Memory B cell (primary cell): ENCODE data around the gene FOXK1.
"Not testable (repeated sequence)": the region's sequence is repeated elsewhere in the genome, so short reads cannot be mapped to it uniquely, and the experiment has no call there.

Source experiments
- ATAC-seq: fragments of 150-1000 bp; cut with Tn5 transposase; 2 replicates; pipeline ENCODE4 v1.10.0; 2021; ENCODE audit warnings: low read depth, mild to moderate bottlenecking, moderate library complexity
- DNase-seq, 2 donors: peaks; one replicate each; pipeline ENCODE4 v3.0.0; 2022; ENCODE audit warnings: low spot score in 2 of 2
- H3K27ac Mint-ChIP-seq: one replicate; pipeline ENCODE4 v1.8.0; 2022; ENCODE audit warnings: mild to moderate bottlenecking, moderate library complexity, mixed read lengths
- H3K27me3 Mint-ChIP-seq: one replicate; pipeline ENCODE4 v1.8.0; 2022; ENCODE audit warnings: mixed read lengths
- H3K36me3 Mint-ChIP-seq: one replicate; pipeline ENCODE4 v1.8.0; 2022; ENCODE audit warnings: mild to moderate bottlenecking, mixed read lengths
- H3K4me1 Mint-ChIP-seq: one replicate; pipeline ENCODE4 v1.8.0; 2022; ENCODE audit warnings: mixed read lengths
- H3K4me3 Mint-ChIP-seq: one replicate; pipeline ENCODE4 v1.8.0; 2022; ENCODE audit warnings: mild to moderate bottlenecking, moderate library complexity, mixed read lengths
- H3K9me3 Mint-ChIP-seq: one replicate; pipeline ENCODE4 v1.8.0; 2022; ENCODE audit warnings: mixed read lengths

Gene FOXK1

DNA sequence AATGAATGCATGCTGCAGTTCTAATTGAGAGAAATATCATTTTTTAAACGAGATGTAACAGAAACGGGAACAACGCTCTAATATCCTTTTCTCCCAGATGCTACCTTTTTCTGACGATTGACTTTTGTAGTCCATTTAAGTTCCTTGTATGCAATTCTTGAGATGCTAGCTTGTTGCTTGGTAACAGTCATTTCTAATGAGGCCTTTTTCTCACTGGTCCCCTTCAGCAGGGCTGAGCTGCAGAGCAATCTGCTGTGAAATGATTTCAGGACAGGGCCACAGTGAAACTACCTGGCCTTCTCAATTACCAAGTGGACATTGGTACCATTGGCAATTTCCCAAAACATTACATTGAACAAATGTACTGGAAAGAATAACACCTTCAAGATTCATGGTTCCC, 26.2 kb upstream of the FOXK1 start:
- Mint-ChIP-seq H3K27ac (no peak overlapping the region), H3K27me3 (peaks cover 9% of the 10 kb centered on the region), H3K4me1 (no peaks in the 10 kb centered on the region), H3K4me3 (no peak overlapping the region), H3K36me3 (peaks cover 11% of the 10 kb centered on the region), H3K9me3 (peaks cover 8% of the 10 kb centered on the region)
- no peak for DNase-seq
- ATAC-seq: no peak

DNA sequence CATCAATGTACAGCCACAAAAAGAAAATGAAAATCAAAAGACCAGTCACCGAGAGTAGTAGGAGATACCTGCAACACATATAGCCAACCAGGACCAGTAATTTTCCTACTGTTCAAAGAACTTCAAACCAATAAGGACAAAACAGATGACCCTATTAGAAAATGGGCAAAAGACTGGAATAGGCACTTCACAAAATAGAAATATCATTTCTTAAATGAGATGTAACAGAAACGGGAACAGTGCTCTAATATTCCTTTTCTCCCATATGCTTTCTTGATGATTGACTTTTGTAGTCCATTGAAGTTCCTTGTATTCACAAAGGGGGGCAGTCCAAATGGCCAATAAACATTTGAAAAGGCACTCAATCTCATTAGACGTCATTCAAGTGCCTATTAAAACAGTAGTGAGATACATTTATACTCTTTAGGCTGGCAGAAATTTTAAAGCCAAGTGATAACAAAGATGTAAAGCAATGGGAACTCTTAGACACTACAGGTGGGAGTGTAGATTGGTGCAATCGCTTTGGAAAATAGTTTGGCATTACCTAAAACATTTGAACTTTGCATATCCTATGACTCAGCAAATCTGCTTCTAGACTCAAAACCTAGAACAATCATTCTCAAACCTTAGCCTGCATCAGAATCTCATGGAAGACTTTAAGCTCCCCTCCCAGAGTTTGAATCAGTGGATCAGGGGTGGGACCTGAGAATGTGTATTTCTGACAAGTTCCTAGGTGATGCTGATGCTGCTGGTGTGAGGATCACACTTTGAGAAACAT, 24.3 kb upstream of the FOXK1 start:
- Mint-ChIP-seq H3K27me3 (peaks cover 9% of the 10 kb centered on the region), H3K27ac (no peak overlapping the region), H3K36me3 (peaks cover 11% of the 10 kb centered on the region), H3K9me3 (peaks cover 8% of the 10 kb centered on the region), H3K4me3 (no peak overlapping the region), H3K4me1 (no peaks in the 10 kb centered on the region)
- ATAC-seq (no peak), DNase-seq (no peak)

- peaks cover 8% of the 10 kb centered on the region for H3K9me3 Mint-ChIP-seq
- H3K4me1 Mint-ChIP-seq: no peaks in the 10 kb centered on the region
- H3K27ac Mint-ChIP-seq: no peak overlapping the region
- peaks cover 9% of the 10 kb centered on the region for H3K27me3 Mint-ChIP-seq
- DNase-seq: no peak
- no peak overlapping the region for H3K4me3 Mint-ChIP-seq
- no peak for ATAC-seq
- H3K36me3 Mint-ChIP-seq: peaks cover 11% of the 10 kb centered on the region
Observed at GRCh38 chr7:4659551-4660286, 22.4 kb upstream of the FOXK1 start.

DNA sequence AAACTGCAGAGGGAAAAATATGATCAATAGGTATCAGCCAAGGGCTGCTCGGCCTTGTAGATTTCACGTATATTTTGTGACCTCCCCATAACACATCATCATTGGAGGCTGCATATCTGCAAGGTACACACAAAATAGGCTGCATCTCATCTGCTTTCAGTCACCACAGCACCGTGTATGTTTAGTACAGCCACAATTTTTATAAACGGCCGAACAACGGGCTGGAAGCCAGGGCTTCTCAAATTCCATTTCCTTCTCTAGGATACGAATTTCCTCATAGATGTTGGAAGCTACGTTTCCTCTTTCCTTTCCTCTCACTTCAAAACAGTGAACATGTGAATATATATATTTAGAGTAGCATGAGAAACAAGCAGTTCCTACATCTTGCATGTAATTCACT, 20.2 kb upstream of the FOXK1 start:
- ATAC-seq (no peak), DNase-seq (no peak)
- Mint-ChIP-seq H3K36me3 (peaks cover 4% of the 10 kb centered on the region), H3K27me3 (peaks cover 1% of the 10 kb centered on the region), H3K4me3 (no peak overlapping the region), H3K9me3 (peaks cover 4% of the 10 kb centered on the region), H3K4me1 (no peaks in the 10 kb centered on the region), H3K27ac (no peak overlapping the region)

GRCh38 chr7:4663239-4664018, 18.7 kb upstream of the FOXK1 start:
- no peak for DNase-seq
- Mint-ChIP-seq H3K27ac (no peak overlapping the region), H3K9me3 (peaks cover 4% of the 10 kb centered on the region), H3K4me3 (no peak overlapping the region), H3K36me3 (peaks cover 2% of the 10 kb centered on the region), H3K4me1 (no peaks in the 10 kb centered on the region), H3K27me3 (no peaks in the 10 kb centered on the region)
- ATAC-seq: no peak

GRCh38 chr7:4665661-4666060, 16.4 kb upstream of the FOXK1 start:
- ATAC-seq (no peak), DNase-seq (no peak)
- Mint-ChIP-seq H3K27ac (no peak overlapping the region), H3K36me3 (no peaks in the 10 kb centered on the region), H3K27me3 (peaks cover 6% of the 10 kb centered on the region), H3K4me1 (no peaks in the 10 kb centered on the region), H3K4me3 (no peak overlapping the region), H3K9me3 (no peaks in the 10 kb centered on the region)

- no peaks in the 10 kb centered on the region for H3K36me3 Mint-ChIP-seq
- H3K9me3 Mint-ChIP-seq: no peaks in the 10 kb centered on the region
- peaks cover 9% of the 10 kb centered on the region for H3K27me3 Mint-ChIP-seq
- H3K27ac Mint-ChIP-seq: no peak overlapping the region
- DNase-seq: no peak
- H3K4me3 Mint-ChIP-seq: no peak overlapping the region
- no peak for ATAC-seq
- H3K4me1 Mint-ChIP-seq: no peaks in the 10 kb centered on the region
Observed at GRCh38 chr7:4667776-4668509, 14.2 kb upstream of the FOXK1 start.

- ATAC-seq: no peak
- DNase-seq: no peak
- Mint-ChIP-seq H3K36me3 (no peaks in the 10 kb centered on the region), H3K4me3 (no peak overlapping the region), H3K27me3 (peaks cover 12% of the 10 kb centered on the region), H3K27ac (no peak overlapping the region), H3K9me3 (no peaks in the 10 kb centered on the region), H3K4me1 (no peaks in the 10 kb centered on the region)
Observed at GRCh38 chr7:4668510-4668847, 13.6 kb upstream of the FOXK1 start.

- H3K9me3 Mint-ChIP-seq: no peaks in the 10 kb centered on the region
- no peak for DNase-seq
- no peaks in the 10 kb centered on the region for H3K36me3 Mint-ChIP-seq
- no peak overlapping the region for H3K4me3 Mint-ChIP-seq
- no peak for ATAC-seq
- no peak overlapping the region for H3K27ac Mint-ChIP-seq
- peaks cover 12% of the 10 kb centered on the region for H3K27me3 Mint-ChIP-seq
- no peaks in the 10 kb centered on the region for H3K4me1 Mint-ChIP-seq
Observed at GRCh38 chr7:4670791-4671190, 11.3 kb upstream of the FOXK1 start.

GRCh38 chr7:4675771-4676367, 6.2 kb upstream of the FOXK1 start:
- DNase-seq (no peak), ATAC-seq (no peak)
- Mint-ChIP-seq H3K9me3 (peaks cover 1% of the 10 kb centered on the region), H3K27ac (no peak overlapping the region), H3K4me1 (peaks cover 2% of the 10 kb centered on the region), H3K4me3 (no peak overlapping the region), H3K27me3 (peaks cover 6% of the 10 kb centered on the region), H3K36me3 (peaks cover 1% of the 10 kb centered on the region)

- ATAC-seq, DNase-seq, H3K4me3 Mint-ChIP-seq, H3K27me3 Mint-ChIP-seq, H3K36me3 Mint-ChIP-seq, H3K27ac Mint-ChIP-seq, H3K9me3 Mint-ChIP-seq: not testable (repeated sequence)
- peaks cover 12% of the 10 kb centered on the region for H3K4me1 Mint-ChIP-seq
Observed at GRCh38 chr7:4677518-4677917, 4.6 kb upstream of the FOXK1 start.

DNA sequence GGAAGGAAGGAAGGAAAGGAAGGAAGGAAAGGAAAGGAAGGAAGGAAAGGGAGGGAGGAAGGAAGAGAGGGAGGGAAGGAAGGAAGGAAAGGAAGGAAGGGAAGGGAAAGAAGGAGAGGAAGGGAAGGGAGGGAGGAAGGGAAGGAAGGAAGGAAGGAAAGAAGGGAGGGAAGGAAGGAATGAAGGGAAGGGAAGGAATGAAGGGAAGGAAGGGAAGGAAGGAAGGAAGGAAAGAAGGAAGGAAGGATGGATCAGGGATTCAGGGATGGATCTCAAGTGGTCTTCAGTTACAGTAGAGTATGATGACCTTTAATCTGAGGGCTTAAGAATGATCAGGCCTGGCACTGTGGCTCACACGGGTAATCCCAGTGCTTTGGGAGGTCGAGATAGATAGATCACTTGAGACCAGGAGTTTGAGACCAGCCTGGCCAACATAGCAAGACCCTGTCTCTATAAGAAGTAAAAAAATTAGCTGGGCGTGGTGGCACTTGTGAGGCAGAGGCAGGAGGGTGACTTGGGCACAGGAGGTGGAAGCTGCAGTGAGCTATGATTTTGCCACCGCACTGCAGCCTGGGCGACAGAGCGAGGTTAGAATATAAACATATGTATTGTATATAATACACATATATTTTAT, 760 bp upstream of the FOXK1 start:
- DNase-seq (no peak), ATAC-seq (no peak)
- peaks cover 35% of the 10 kb centered on the region for H3K4me1 Mint-ChIP-seq
- H3K9me3 Mint-ChIP-seq: peaks cover 1% of the 10 kb centered on the region
- peak overlapping the region; percentile 82 for H3K4me3 Mint-ChIP-seq
- peaks cover 3% of the 10 kb centered on the region for H3K36me3 Mint-ChIP-seq
- peak overlapping the region; percentile 19 for H3K27ac Mint-ChIP-seq
- H3K27me3 Mint-ChIP-seq: no peaks in the 10 kb centered on the region

GRCh38 chr7:4682621-4683042, 537 bp downstream of the FOXK1 start:
- H3K27me3 Mint-ChIP-seq: no peaks in the 10 kb centered on the region
- H3K27ac Mint-ChIP-seq: peak overlapping the region; percentile 96
- H3K4me3 Mint-ChIP-seq: peak overlapping the region; percentile 92
- peak; percentile 19 for ATAC-seq
- H3K4me1 Mint-ChIP-seq: peaks cover 38% of the 10 kb centered on the region
- H3K9me3 Mint-ChIP-seq: peaks cover 1% of the 10 kb centered on the region
- DNase-seq: peak; percentile 12 to 32
- H3K36me3 Mint-ChIP-seq: peaks cover 5% of the 10 kb centered on the region
